Esophagus muscularis mucosa (tissue), 3 donors: ENCODE measurements around the gene TRPT1.

Experiments used
- POLR2A ChIP-seq: fragments of 450-650 bp; IDR thresholded peaks from one replicate; pipeline ENCODE4 v1.6.1; 2017; ENCODE audit warnings: antibody characterized with exemption, moderate library complexity, mild to moderate bottlenecking, low read depth
- TF ChIP-seq, protein P1 (sequence below), 3 experiments: fragments of 200-600 bp in 2 of 3; fragments of 450-650 bp in 1 of 3; sonication (generic) in 2 of 3; IDR thresholded peaks; one replicate each; pipeline ENCODE4 v1.5.1; 2017 to 2019; ENCODE audit warnings: antibody characterized with exemption in 3 of 3, mild to moderate bottlenecking in 2 of 3, moderate library complexity in 1 of 3

DNA sequence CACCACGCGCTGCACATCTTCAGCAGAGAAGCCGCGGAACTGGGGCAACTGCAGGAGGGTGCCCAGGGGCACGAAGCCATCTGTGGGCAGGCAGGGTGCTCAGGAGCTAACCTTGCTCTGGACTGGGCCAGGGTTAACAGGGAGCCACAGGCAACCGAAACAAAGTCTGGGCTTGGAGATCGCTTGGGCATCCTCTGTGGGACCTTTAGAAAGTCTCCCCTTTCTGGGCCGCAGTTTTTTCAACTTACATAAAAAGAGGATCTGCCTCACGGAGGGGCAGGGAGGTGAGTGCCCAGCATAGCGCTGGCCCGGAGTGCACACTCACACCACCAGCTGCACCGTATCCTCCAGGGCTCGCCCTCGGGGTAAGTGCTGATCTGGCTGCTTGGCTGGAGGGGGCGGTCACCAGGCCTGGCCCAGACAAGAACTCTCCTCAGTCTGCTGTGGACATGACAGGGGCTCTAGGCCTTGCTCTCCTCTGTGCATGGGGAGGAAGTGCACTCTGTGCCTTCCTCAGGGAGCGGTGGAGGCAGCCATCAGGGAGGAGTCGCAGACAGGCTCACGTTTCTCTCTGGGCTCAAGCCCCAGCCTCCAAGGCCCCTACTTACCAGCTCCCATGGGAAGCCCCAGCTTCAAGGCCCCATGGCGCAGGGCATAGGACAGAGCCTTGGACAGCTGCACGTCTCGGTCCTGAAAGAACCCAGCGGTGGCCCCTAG is 937 bp downstream of the TRPT1 start:
- no peak for TF ChIP-seq POLR2A
- TF ChIP-seq, protein P1, sequence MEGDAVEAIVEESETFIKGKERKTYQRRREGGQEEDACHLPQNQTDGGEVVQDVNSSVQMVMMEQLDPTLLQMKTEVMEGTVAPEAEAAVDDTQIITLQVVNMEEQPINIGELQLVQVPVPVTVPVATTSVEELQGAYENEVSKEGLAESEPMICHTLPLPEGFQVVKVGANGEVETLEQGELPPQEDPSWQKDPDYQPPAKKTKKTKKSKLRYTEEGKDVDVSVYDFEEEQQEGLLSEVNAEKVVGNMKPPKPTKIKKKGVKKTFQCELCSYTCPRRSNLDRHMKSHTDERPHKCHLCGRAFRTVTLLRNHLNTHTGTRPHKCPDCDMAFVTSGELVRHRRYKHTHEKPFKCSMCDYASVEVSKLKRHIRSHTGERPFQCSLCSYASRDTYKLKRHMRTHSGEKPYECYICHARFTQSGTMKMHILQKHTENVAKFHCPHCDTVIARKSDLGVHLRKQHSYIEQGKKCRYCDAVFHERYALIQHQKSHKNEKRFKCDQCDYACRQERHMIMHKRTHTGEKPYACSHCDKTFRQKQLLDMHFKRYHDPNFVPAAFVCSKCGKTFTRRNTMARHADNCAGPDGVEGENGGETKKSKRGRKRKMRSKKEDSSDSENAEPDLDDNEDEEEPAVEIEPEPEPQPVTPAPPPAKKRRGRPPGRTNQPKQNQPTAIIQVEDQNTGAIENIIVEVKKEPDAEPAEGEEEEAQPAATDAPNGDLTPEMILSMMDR (IDR thresholded peaks at IDR 0.05) = no peak
